NT2/D1 (cell line): ENCODE data around the gene RBM47.
"Not testable (repeated sequence)": the region's sequence is repeated elsewhere in the genome, so short reads cannot be mapped to it uniquely, and the experiment has no call there.

Source experiments
- DNase-seq: peaks from one replicate; pipeline ENCODE4 v3.0.0-alpha.2; 2011; ENCODE audit warnings: low read depth, low spot score
- H3K27me3 ChIP-seq: 2 replicates; pipeline ENCODE4 v1.6.0; 2011; ENCODE audit warnings: mild to moderate bottlenecking; ENCODE audit not compliant: insufficient read length, insufficient read depth
- H3K36me3 ChIP-seq: 2 replicates; pipeline ENCODE4 v1.6.1; 2011; ENCODE audit warnings: mild to moderate bottlenecking, low read length, mixed read lengths; ENCODE audit not compliant: insufficient read depth, insufficient read length
- H3K4me1 ChIP-seq: 2 replicates; pipeline ENCODE4 v1.5.1; 2011; ENCODE audit not compliant: insufficient read depth, insufficient read length
- H3K4me3 ChIP-seq: 2 replicates; pipeline ENCODE4 v1.5.1; 2011; ENCODE audit warnings: low read depth; ENCODE audit not compliant: insufficient read length
- H3K9ac ChIP-seq: 2 replicates; pipeline ENCODE4 v1.6.0; 2011; ENCODE audit warnings: low read depth; ENCODE audit not compliant: insufficient read length
- H3K9me3 ChIP-seq: 2 replicates; pipeline ENCODE4 v1.5.1; 2011; ENCODE audit warnings: mild to moderate bottlenecking, low read length; ENCODE audit not compliant: insufficient read depth
- SUZ12 ChIP-seq: IDR thresholded peaks from 2 replicates; pipeline ENCODE4 v1.6.1; 2011; ENCODE audit not compliant: insufficient read length, insufficient read depth; ENCODE audit errors: extremely low read depth
- YY1 ChIP-seq: IDR thresholded peaks from 2 replicates; pipeline ENCODE4 v1.6.1; 2011; ENCODE audit not compliant: insufficient read length, insufficient read depth
- ZNF274 ChIP-seq: IDR thresholded peaks from 2 replicates; pipeline ENCODE4 v1.6.1; 2011; ENCODE audit warnings: mild to moderate bottlenecking, low read depth, low read length

RBM47 gene

DNA sequence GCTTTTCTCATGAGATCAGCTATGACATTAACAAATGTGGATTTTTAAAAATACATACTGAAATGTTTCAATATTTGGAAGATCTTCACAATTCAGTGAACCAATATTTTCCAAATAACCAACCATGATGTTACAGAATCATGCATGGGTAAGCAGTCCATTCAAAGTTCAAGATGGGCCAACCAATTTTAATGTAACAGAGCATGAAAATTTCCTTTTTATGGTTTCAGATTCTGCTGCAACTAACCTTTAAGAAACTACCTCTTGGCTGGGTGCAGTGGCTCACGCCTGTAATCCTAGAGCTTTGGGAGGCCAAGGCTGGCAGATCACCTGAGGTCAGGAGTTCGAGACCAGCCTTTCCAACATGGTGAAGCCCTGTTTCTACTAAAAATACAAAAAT is 107.7 kb downstream of the RBM47 start:
- H3K4me3 ChIP-seq = no peak overlapping the region
- no peak overlapping the region for H3K9ac ChIP-seq
- H3K4me1 ChIP-seq = no peaks in the 10 kb centered on the region
- no peaks in the 10 kb centered on the region for H3K27me3 ChIP-seq
- TF ChIP-seq ZNF274 (no peak), YY1 (no peak), SUZ12 (no peak)
- no peak for DNase-seq
- no peaks in the 10 kb centered on the region for H3K36me3 ChIP-seq
- no peaks in the 10 kb centered on the region for H3K9me3 ChIP-seq

DNA sequence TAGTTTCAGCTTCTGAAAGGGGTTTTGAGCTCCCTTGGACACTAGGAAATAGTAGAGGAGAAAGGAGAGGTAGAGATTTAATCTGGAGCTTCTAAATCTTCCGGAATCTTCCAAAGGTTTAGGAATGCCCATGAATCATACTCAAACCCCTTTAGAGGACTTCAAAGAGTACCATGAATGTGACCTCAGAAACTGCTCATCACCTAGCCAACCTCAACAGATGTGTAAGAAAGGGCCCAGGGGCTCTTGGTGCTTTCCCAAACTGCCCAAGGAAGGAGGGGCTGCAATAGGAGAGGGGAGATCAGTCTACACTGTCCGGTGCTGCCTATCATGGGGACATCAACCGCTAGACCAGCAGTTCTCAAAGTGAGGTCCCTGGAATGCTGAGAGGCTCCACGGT is 109.1 kb downstream of the RBM47 start:
- no peak for DNase-seq
- H3K9ac ChIP-seq = no peak overlapping the region
- no peaks in the 10 kb centered on the region for H3K4me1 ChIP-seq
- H3K27me3 ChIP-seq = no peaks in the 10 kb centered on the region
- H3K9me3 ChIP-seq = no peaks in the 10 kb centered on the region
- no peak overlapping the region for H3K4me3 ChIP-seq
- H3K36me3 ChIP-seq = no peaks in the 10 kb centered on the region
- TF ChIP-seq ZNF274 (no peak), SUZ12 (no peak), YY1 (no peak)

DNA sequence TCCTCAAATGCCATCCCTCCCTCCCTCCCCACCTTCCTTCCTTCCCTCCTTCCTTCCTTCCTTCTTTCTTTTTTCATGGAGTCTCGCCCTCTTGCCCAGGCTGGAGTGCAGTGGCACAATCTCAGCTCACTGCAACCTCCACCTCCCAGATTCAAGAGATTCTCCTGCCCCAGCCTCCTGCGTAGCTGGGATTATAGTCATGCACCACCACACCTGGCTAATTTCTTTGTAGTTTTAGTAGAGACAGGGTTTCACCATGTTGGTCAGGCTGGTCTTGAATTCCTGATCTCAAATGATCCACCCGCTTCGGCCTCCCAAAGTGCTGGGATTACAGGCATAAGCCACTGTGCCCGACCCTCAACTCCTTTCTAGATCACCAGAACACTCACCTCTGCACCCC is 112.6 kb downstream of the RBM47 start:
- H3K27me3 ChIP-seq, H3K9me3 ChIP-seq, H3K36me3 ChIP-seq, DNase-seq, H3K4me3 ChIP-seq, H3K4me1 ChIP-seq, H3K9ac ChIP-seq: not testable (repeated sequence)

DNA sequence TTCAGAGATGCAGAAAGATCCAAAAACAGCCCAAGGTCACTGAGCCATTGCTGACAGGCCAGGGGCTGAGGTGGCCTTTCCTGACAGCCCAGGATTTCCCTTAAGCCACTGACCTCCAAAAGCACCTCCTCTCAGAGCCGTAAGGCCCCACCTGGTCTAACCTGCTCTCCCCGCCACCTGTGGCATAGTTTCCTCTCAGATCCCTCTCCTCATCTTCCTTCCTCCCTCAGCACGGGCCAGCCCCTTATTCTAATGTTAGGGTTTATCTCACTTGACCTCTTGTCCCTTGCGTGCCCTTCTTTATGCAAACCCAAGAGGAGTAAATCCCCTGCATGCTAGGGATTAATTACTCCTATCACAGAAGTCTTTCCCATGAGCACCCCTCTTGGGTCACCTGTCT is 113.0 kb downstream of the RBM47 start:
- Histone ChIP-seq H3K9me3 (no peaks in the 10 kb centered on the region), H3K27me3 (no peaks in the 10 kb centered on the region), H3K36me3 (no peaks in the 10 kb centered on the region), H3K4me3 (no peak overlapping the region), H3K4me1 (no peaks in the 10 kb centered on the region), H3K9ac (no peak overlapping the region)
- no peak for DNase-seq
- no peak for TF ChIP-seq SUZ12
- no peak for TF ChIP-seq ZNF274
- no peak for TF ChIP-seq YY1

DNA sequence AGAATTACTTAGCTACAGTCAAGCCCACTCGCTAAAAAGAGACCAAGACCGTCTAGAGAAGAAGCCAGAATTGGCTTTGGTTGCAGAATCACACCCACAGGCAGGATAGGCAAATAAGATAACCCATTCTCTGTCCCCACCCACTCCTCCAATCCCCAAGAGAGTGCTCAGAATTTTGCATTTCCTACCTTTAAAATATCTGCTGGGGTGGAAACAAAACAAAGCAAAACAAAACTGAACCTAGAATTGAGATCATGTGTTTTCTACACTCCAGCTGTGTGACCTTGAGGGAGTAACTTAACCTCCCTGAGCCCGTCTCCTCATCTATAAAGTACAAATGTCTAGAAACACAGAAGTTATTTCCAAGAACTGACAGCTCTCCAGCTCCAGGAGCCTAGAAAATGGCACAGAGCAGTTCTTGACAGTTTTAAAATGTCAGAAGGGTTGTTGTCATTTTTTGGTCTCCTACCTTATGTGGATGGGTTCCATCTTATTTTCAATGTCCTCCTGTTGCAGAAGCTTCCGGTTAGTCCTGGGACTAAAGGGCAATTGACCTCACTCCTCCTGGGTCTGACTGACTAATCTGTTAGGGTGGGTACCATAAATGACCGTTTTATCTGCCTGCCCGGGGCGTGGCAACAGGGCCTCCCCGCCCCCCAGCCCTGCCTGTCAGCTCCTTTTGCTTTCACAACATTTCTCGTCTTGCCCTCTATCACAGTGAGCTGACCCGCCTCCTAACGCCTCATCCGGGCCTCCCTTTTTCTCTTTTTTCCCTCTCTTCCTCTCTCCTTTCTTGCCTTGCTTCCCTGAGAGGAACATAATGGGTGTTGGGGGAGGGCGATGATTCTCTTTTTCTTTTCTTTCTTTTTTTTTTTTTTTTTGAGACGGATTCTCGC is 114.0 kb downstream of the RBM47 start:
- DNase-seq = no peak
- H3K4me1 ChIP-seq = no peaks in the 10 kb centered on the region

DNA sequence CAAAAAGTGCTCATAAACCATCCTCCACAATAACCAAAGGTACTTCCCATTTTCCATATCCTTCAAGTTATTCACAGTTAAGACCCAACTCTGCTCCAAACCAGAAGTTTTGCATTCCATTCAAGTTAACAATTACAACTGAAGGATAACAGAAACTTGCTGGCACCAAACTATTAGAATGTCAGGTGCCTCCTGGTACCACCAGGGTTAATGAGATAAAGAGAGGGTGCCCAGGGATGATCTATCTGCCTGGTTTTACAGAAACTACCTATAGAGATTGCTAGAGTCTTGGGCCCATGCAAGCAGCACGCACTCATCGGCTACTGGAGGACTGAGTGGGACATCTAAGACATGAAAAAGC is 114.6 kb downstream of the RBM47 start:
- no peaks in the 10 kb centered on the region for H3K9me3 ChIP-seq
- no peak for DNase-seq
- no peak for TF ChIP-seq YY1
- no peak for TF ChIP-seq SUZ12
- no peak for TF ChIP-seq ZNF274
- H3K36me3 ChIP-seq = no peaks in the 10 kb centered on the region
- no peaks in the 10 kb centered on the region for H3K27me3 ChIP-seq
- no peak overlapping the region for H3K4me3 ChIP-seq
- H3K9ac ChIP-seq = no peak overlapping the region
- no peaks in the 10 kb centered on the region for H3K4me1 ChIP-seq

More for the DNA sequence above, 114.0 kb downstream of the RBM47 start:
- TF ChIP-seq SUZ12 (no peak), YY1 (no peak), ZNF274 (no peak)
- Histone ChIP-seq H3K9me3 (no peaks in the 10 kb centered on the region), H3K4me3 (no peak overlapping the region), H3K36me3 (no peaks in the 10 kb centered on the region), H3K9ac (no peak overlapping the region), H3K27me3 (no peaks in the 10 kb centered on the region)

DNA sequence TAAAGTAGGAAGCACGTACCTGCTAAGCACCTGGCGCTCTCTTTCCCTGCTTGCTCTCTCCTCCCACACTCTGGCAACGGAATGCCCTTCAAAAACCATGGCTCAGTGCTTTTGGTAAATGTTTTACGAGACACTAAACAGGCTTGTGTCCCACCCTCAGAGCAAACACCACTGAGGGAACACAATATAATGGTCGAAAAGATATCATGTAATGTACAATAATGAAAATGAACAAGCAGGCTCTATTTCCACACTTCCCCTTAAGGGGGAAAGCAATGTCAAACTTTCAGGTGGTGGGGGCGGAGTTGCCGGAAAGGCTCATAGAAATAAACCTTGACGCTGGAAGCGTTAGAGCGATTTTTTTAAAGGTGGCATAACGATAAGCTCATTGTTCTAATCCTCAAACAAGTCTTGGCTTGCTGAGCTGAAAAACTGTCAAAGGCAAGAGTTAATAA is 115.1 kb downstream of the RBM47 start:
- TF ChIP-seq ZNF274 (no peak), SUZ12 (no peak), YY1 (no peak)
- Histone ChIP-seq H3K27me3 (no peaks in the 10 kb centered on the region), H3K9ac (no peak overlapping the region), H3K9me3 (no peaks in the 10 kb centered on the region), H3K4me1 (no peaks in the 10 kb centered on the region), H3K36me3 (no peaks in the 10 kb centered on the region), H3K4me3 (no peak overlapping the region)
- no peak for DNase-seq
